Hepatocyte (in vitro differentiated cells): ENCODE data around the gene MITF. TPM values are rescaled to one million over a fixed set of nuclear protein-coding genes. Genes with fewer than 3 reads are reported as not detected.
"Not testable (repeated sequence)": the region's sequence is repeated elsewhere in the genome, so short reads cannot be mapped to it uniquely, and the experiment has no call there.

ENCODE experiments used
- DNase-seq: peaks from one replicate; pipeline ENCODE4 v3.0.0-alpha.2; 2016; ENCODE audit warnings: low spot score
- H2AFZ ChIP-seq: fragments of 200-600 bp; sonication (generic); 2 replicates; pipeline ENCODE4 v1.6.0; 2016; ENCODE audit warnings: antibody characterized with exemption, mild to moderate bottlenecking
- H3K27ac ChIP-seq: fragments of 200-600 bp; sonication (generic); 2 replicates; pipeline ENCODE4 v1.5.1; 2016; ENCODE audit warnings: mild to moderate bottlenecking
- H3K27me3 ChIP-seq: fragments of 200-600 bp; sonication (generic); 2 replicates; pipeline ENCODE4 v1.6.1; 2016
- H3K36me3 ChIP-seq: fragments of 200-600 bp; sonication (generic); replicated peaks from 2 replicates; pipeline ENCODE4 v1.5.1; 2016; ENCODE audit warnings: low read depth; ENCODE audit not compliant: insufficient read depth
- H3K4me1 ChIP-seq: fragments of 200-600 bp; sonication (generic); 2 replicates; pipeline ENCODE4 v1.5.1; 2016; ENCODE audit warnings: mild to moderate bottlenecking, moderate library complexity; ENCODE audit not compliant: insufficient read depth
- H3K4me2 ChIP-seq: fragments of 200-600 bp; sonication (generic); 2 replicates; pipeline ENCODE4 v1.6.0; 2016
- H3K4me3 ChIP-seq: fragments of 200-600 bp; sonication (generic); 2 replicates; pipeline ENCODE4 v1.5.1; 2016; ENCODE audit warnings: mild to moderate bottlenecking
- H3K79me2 ChIP-seq: fragments of 200-600 bp; sonication (generic); 2 replicates; pipeline ENCODE4 v1.6.0; 2017; ENCODE audit warnings: mild to moderate bottlenecking
- H3K9me2 ChIP-seq: fragments of 200-600 bp; sonication (generic); replicated peaks from 2 replicates; pipeline ENCODE4 v1.6.0; 2017; ENCODE audit warnings: mild to moderate bottlenecking; ENCODE audit not compliant: insufficient read depth
- H3K9me3 ChIP-seq: fragments of 200-600 bp; sonication (generic); 2 replicates; pipeline ENCODE4 v1.5.1; 2016; ENCODE audit warnings: low read depth, mild to moderate bottlenecking
- H4K20me1 ChIP-seq: fragments of 200-600 bp; sonication (generic); 2 replicates; pipeline ENCODE4 v1.6.0; 2016; ENCODE audit warnings: mild to moderate bottlenecking; ENCODE audit not compliant: insufficient read depth, poor library complexity, severe bottlenecking
- EZH2 ChIP-seq: fragments of 200-600 bp; sonication (generic); IDR thresholded peaks from 2 replicates; pipeline ENCODE4 v1.6.1; 2016; ENCODE audit warnings: antibody characterized with exemption, mild to moderate bottlenecking, borderline replicate concordance
- EZH2phosphoT487 ChIP-seq: fragments of 200-600 bp; sonication (generic); IDR thresholded peaks from one replicate; pipeline ENCODE4 v1.6.1; 2018; ENCODE audit warnings: antibody characterized with exemption, mild to moderate bottlenecking, low read depth, moderate library complexity; ENCODE audit not compliant: unreplicated experiment, severe bottlenecking
- WGBS: methylation state at CpG from one replicate; pipeline ENCODE4 v1.1.6; 2016; ENCODE audit warnings: low lambda C conversion rate; ENCODE audit errors: missing lambda C conversion rate; 5-methylcytosine and 5-hydroxymethylcytosine counted together
- polyA plus RNA-seq: library from polyadenylated mRNA; unstranded; fragments of >200 nt; fragmentation: Nextera tagmentation; extraction: Ambion mirVana; gene quantifications from 2 replicates; pipeline ENCODE4 v1.2.1, GENCODE V29; 2016
- total RNA-seq: library from RNA; depleted of rRNA; stranded (reverse); fragments of >200 nt; gene quantifications from 2 replicates; pipeline ENCODE4 v1.2.3, GENCODE V29; 2014
- TF ChIP-seq, protein P1 (sequence below): fragments of 200-600 bp; sonication (generic); IDR thresholded peaks from 2 replicates; pipeline ENCODE4 v1.5.1; 2016; ENCODE audit warnings: antibody characterized with exemption, mild to moderate bottlenecking; ENCODE audit not compliant: poor library complexity

The MITF gene
- total and polyA plus RNA-seq, 2 experiments from 2014 or later, result 7.1 to 14.2 TPM

DNA sequence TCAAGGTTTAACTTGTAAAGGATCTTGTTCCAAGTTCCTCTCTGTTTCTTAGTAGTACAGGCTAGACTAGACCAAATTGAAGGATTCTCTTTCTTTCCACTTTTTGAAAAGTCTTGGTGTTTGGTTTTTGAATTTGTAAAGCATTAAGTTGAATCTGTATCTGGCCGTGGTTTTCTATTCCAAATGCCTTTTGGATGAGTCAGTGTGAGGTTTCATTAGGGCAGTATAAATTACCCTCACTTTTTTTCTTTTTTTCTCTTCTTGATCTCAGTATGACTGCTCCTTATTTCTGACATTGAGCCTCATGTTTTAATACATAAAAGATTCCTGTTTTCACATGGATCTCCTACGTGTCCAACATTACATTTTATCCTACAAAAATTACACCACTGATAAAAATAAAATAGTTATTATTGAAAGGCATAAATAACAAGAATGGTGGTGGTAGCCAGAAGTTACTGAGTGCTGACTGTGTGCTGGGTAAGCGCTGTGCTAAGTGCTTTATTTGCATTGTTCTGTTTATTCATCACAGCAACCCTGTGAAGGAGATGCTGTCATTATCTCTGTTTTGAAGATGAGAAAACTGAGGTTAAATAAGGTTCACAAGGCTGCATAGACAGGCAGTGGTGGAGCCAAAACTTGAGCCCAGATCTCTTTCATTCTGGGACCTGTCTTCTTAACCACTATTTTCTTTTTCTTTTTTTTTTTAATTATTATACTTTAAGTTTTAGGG, 48.3 kb downstream of the MITF start:
- WGBS, result 41% methylated on average over 3 of the region's 3 CpGs
- Histone ChIP-seq H3K4me1 (peaks cover 30% of the 10 kb centered on the region), H3K4me2 (no peak overlapping the region), H3K79me2 (no peaks in the 10 kb centered on the region), H4K20me1 (no peaks in the 10 kb centered on the region), H3K27ac (peak overlapping the region; percentile 16), H3K9me3 (no peaks in the 10 kb centered on the region), H3K9me2 (no peaks in the 10 kb centered on the region), H3K36me3 (no peaks in the 10 kb centered on the region), H2AFZ (no peak overlapping the region), H3K4me3 (no peak overlapping the region), H3K27me3 (no peaks in the 10 kb centered on the region)
- DNase-seq, result peak; percentile 31
- TF ChIP-seq EZH2phosphoT487, result no peak
- TF ChIP-seq, protein P1, sequence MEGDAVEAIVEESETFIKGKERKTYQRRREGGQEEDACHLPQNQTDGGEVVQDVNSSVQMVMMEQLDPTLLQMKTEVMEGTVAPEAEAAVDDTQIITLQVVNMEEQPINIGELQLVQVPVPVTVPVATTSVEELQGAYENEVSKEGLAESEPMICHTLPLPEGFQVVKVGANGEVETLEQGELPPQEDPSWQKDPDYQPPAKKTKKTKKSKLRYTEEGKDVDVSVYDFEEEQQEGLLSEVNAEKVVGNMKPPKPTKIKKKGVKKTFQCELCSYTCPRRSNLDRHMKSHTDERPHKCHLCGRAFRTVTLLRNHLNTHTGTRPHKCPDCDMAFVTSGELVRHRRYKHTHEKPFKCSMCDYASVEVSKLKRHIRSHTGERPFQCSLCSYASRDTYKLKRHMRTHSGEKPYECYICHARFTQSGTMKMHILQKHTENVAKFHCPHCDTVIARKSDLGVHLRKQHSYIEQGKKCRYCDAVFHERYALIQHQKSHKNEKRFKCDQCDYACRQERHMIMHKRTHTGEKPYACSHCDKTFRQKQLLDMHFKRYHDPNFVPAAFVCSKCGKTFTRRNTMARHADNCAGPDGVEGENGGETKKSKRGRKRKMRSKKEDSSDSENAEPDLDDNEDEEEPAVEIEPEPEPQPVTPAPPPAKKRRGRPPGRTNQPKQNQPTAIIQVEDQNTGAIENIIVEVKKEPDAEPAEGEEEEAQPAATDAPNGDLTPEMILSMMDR, result no peak
- TF ChIP-seq EZH2, result no peak

DNA sequence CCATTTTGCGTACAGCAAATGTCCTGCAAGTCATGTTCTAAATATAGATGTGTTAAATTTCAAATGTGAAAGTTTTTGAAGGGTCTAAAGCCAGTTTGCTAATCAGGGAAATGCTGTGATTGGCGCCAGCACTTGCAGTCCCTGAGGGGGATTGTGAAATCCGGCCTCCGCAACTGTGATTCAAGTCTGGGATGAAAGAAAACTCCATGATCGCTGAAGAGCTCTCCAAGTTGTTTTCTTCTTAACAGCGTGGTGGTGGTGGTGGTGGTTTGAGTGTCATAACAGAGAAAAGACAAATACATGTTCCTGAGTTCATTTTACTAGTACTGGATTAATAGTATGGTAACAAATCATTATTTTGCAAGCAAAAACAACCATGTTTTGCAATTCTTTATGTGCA, 51.8 kb downstream of the MITF start:
- H3K27ac ChIP-seq, result peak overlapping the region; percentile 14
- peak; percentile 40 for DNase-seq

DNA sequence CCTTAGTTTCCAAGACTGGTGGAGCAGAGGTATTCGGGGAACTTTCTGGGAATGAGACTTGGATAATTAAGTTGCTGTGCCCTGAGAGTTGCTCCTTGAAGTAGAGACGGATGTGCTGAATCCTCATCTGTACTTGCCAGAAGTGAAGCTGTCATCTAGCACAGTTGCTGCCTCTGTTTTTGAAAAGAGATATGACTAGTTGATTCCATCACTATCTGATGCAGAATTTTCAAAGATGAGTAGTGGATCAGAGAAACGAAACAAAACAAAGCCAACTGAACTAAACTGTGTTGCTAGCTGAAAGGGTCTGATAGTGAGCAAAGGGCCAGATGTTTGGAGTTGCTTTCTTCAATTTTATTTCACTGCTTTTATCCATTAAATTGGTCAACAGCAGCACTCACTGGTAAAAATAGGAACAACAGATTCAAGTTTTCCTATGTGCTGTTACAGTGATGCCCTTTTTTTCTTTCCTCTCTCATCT, 52.7 kb downstream of the MITF start:
- H4K20me1 ChIP-seq, result no peaks in the 10 kb centered on the region
- peaks cover 4% of the 10 kb centered on the region for H3K4me1 ChIP-seq
- H2AFZ ChIP-seq, result no peak overlapping the region
- no peak overlapping the region for H3K27ac ChIP-seq
- no peaks in the 10 kb centered on the region for H3K79me2 ChIP-seq
- no peaks in the 10 kb centered on the region for H3K27me3 ChIP-seq
- DNase-seq, result peak; percentile 19
- H3K9me3 ChIP-seq, result no peaks in the 10 kb centered on the region
- H3K4me3 ChIP-seq, result no peak overlapping the region
- no peaks in the 10 kb centered on the region for H3K9me2 ChIP-seq
- no peaks in the 10 kb centered on the region for H3K36me3 ChIP-seq
- WGBS, result 40% methylated on average over 3 of the region's 3 CpGs
- TF ChIP-seq, protein P1, result peak; percentile 60
- TF ChIP-seq EZH2 (no peak), EZH2phosphoT487 (no peak)
- peak overlapping the region; percentile 7 for H3K4me2 ChIP-seq

More for the DNA sequence above, 51.8 kb downstream of the MITF start:
- H3K4me1 ChIP-seq, result peaks cover 11% of the 10 kb centered on the region
- no peaks in the 10 kb centered on the region for H3K79me2 ChIP-seq
- H2AFZ ChIP-seq, result no peak overlapping the region
- no peaks in the 10 kb centered on the region for H3K9me3 ChIP-seq
- H3K4me3 ChIP-seq, result no peak overlapping the region
- WGBS, result 52% methylated on average over 6 of the region's 6 CpGs
- peak overlapping the region; percentile 22 for H3K4me2 ChIP-seq
- no peaks in the 10 kb centered on the region for H3K36me3 ChIP-seq
- no peaks in the 10 kb centered on the region for H4K20me1 ChIP-seq
- no peaks in the 10 kb centered on the region for H3K27me3 ChIP-seq
- TF ChIP-seq, protein P1, result no peak
- TF ChIP-seq EZH2, result no peak
- no peaks in the 10 kb centered on the region for H3K9me2 ChIP-seq

DNA sequence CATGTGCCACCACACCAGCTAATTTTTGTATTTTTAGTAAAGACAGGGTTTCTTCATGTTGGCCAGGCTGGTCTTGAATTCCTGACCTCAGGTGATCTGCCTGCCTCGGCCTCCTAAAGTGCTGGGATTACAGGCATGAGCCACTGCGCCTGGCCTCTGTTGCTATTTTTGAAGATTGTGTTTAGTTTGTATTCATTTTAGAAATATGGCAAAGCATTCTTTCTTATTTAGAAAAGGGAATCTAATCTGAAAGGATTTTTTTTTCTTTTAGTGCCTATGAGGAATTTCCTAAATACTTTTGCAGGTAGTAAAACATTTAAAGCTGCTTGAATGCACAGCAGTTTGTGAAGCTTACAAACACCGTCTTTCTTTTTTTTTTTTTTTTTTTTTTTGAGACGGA, 56.9 kb downstream of the MITF start:
- H3K4me1 ChIP-seq, H3K9me2 ChIP-seq, H4K20me1 ChIP-seq, H3K4me2 ChIP-seq, DNase-seq, H3K9me3 ChIP-seq, H3K79me2 ChIP-seq, H3K27ac ChIP-seq, H3K27me3 ChIP-seq, H2AFZ ChIP-seq, H3K36me3 ChIP-seq, H3K4me3 ChIP-seq: not testable (repeated sequence)
- WGBS, result 78% methylated on average over 4 of the region's 4 CpGs
